K562 (cell line): ENCODE measurements around the gene ZEB2. TPM values are rescaled to one million over a fixed set of nuclear protein-coding genes. Genes with fewer than 3 reads are reported as not detected.

Source experiments
- ATAC-seq: fragments of 200-7000 bp; cut with Tn5 transposase; 3 replicates; pipeline ENCODE4 v1.9.1; 2020; ENCODE audit warnings: moderate library complexity
- BruUV-seq: library from RNA; stranded (reverse); fragments of 400-500 nt; replicated peaks from 2 replicates; lab custom pipeline; 2021; lab: Mats Ljungman, UMichigan
- CTCF ChIA-PET: fragments of 300-600 bp; formaldehyde crosslinking; extraction: SDS; loops from one replicate; lab custom pipeline; 2021; ENCODE audit warnings: low intra/inter-chr PET ratio; lab: Yijun Ruan, JAX
- POLR2A ChIA-PET: fragments of 300-600, 350-650 bp; sonication (Branson Sonifier 250); formaldehyde crosslinking; extraction: SDS; loops from one replicate; lab custom pipeline; 2021; ENCODE audit warnings: antibody characterized with exemption, inconsistent platforms; lab: Yijun Ruan, JAX
- DNase-seq, 4 experiments: peaks; one replicate each; pipeline versions ENCODE4 v3.0.0 to v3.0.0-alpha.2; 2011 to 2018; ENCODE audit warnings: low spot score in 3 of 4, mixed read lengths in 3 of 4; ENCODE audit errors: extremely low read depth in 1 of 4
- FAIRE-seq: peaks from 2 replicates; lab custom pipeline; 2011; peaks lifted over from hg19 to GRCh38; lab: Jason Lieb, UNC
- H2AFZ ChIP-seq: 2 replicates; pipeline ENCODE4 v1.6.0; 2011; ENCODE audit warnings: low read depth, low read length, control low read depth, inconsistent platforms
- H3K27ac ChIP-seq: fragments of 200-600 bp; 3 replicates; pipeline ENCODE4 v1.8.0; 2011; ENCODE audit warnings: low read depth, mild to moderate bottlenecking, control low read depth, inconsistent platforms, low read length, moderate library complexity, mixed read lengths; ENCODE audit errors: extremely low read depth
- H3K27me3 ChIP-seq, 2 experiments: fragments of 300-600 bp in 1 of 2; 2 replicates in 1 of 2; 3 replicates in 1 of 2; pipeline versions ENCODE4 v1.6.0 to v1.8.0; 2011; ENCODE audit warnings: inconsistent platforms in 2 of 2, low read length in 2 of 2, mild to moderate bottlenecking in 1 of 2, mixed read lengths in 1 of 2, moderate library complexity in 1 of 2; ENCODE audit not compliant: control insufficient read depth in 2 of 2, insufficient read depth in 2 of 2
- H3K36me3 ChIP-seq: fragments of 300-600 bp; 3 replicates; pipeline ENCODE4 v1.8.0; 2011; ENCODE audit warnings: mild to moderate bottlenecking, low read length, inconsistent platforms; ENCODE audit not compliant: control insufficient read depth, insufficient read depth
- H3K4me1 ChIP-seq, 2 experiments: fragments of 200-600 bp in 1 of 2; replicated peaks in 1 of 2; 2 replicates in 1 of 2; 3 replicates in 1 of 2; pipeline versions ENCODE4 v1.5.1 to v1.8.0; 2011; ENCODE audit warnings: inconsistent platforms in 2 of 2, low read length in 2 of 2, mild to moderate bottlenecking in 1 of 2, mixed read lengths in 1 of 2, moderate library complexity in 1 of 2; ENCODE audit not compliant: control insufficient read depth in 2 of 2, insufficient read depth in 2 of 2
- H3K4me2 ChIP-seq: 2 replicates; pipeline ENCODE4 v1.6.1; 2011; ENCODE audit warnings: low read length, control low read depth, inconsistent platforms, mixed read lengths; ENCODE audit not compliant: insufficient read depth
- H3K4me3 ChIP-seq: fragments of 200-600 bp; sonication (generic), shearing (Covaris generic); 2 replicates; pipeline ENCODE4 v1.5.1; 2016; ENCODE audit warnings: control low read depth, inconsistent platforms
- H3K79me2 ChIP-seq: fragments of 200-600 bp; 3 replicates; pipeline ENCODE4 v1.8.0; 2011; ENCODE audit warnings: low read length, inconsistent platforms; ENCODE audit not compliant: control insufficient read depth, insufficient read depth
- H3K9ac ChIP-seq, 2 experiments: 2 replicates each; pipeline versions ENCODE4 v1.6.0 to v1.6.1; 2011; ENCODE audit warnings: low read depth in 2 of 2, low read length in 2 of 2, control low read depth in 1 of 2, inconsistent platforms in 1 of 2, mild to moderate bottlenecking in 1 of 2, mixed read lengths in 1 of 2; ENCODE audit not compliant: insufficient read depth in 1 of 2
- H3K9me1 ChIP-seq: one replicate; pipeline ENCODE4 v1.6.0; 2011; ENCODE audit warnings: inconsistent platforms, mild to moderate bottlenecking, low read length, moderate library complexity; ENCODE audit not compliant: control insufficient read depth, insufficient read depth
- H3K9me3 ChIP-seq: replicated peaks from 2 replicates; pipeline ENCODE4 v1.5.1; 2011; ENCODE audit warnings: low read depth, low read length, inconsistent platforms; ENCODE audit not compliant: control insufficient read depth, insufficient read depth
- H4K20me1 ChIP-seq: replicated peaks from 2 replicates; pipeline ENCODE4 v1.6.1; 2011; ENCODE audit warnings: low read length, inconsistent platforms, mixed read lengths; ENCODE audit not compliant: control insufficient read depth, insufficient read depth
- CAMTA2 ChIP-seq: fragments of 250-450 bp; sonication (Bioruptor Pico); conservative IDR thresholded peaks from 2 replicates; pipeline ENCODE4 v1.5.1; 2022
- EZH2 ChIP-seq: IDR thresholded peaks from 2 replicates; pipeline ENCODE4 v1.6.1; 2012; ENCODE audit warnings: low read depth, mild to moderate bottlenecking, inconsistent platforms, low read length, borderline replicate concordance
- HNRNPUL1 ChIP-seq: fragments of 200-400 bp; formaldehyde crosslinking; IDR thresholded peaks from 2 replicates; pipeline ENCODE4 v1.6.1; 2017; ENCODE audit warnings: low read length
- RBM39 ChIP-seq: fragments of 200-400 bp; formaldehyde crosslinking; optimal IDR thresholded peaks from 2 replicates; pipeline ENCODE3; 2018; ENCODE audit warnings: low read depth, low read length
- SIN3A ChIP-seq, 2 experiments: fragments of 150-350 bp in 1 of 2; IDR thresholded peaks; 2 replicates each; pipeline ENCODE4 v1.6.1; 2011 to 2016; ENCODE audit warnings: borderline replicate concordance in 2 of 2, low read depth in 2 of 2, low read length in 2 of 2, mild to moderate bottlenecking in 2 of 2, moderate library complexity in 2 of 2; ENCODE audit not compliant: control insufficient read depth in 1 of 2
- ZC3H8 ChIP-seq: fragments of 450-650 bp; IDR thresholded peaks from 2 replicates; pipeline ENCODE4 v1.6.1; 2017
- WGBS: fragments of 100-300 bp; shearing (Covaris generic); methylation state at CpG from one replicate; pipeline ENCODE4 v1.1.6; 2016; ENCODE audit warnings: low coverage, mixed read lengths; ENCODE audit not compliant: insufficient coverage; ENCODE audit errors: missing lambda C conversion rate; 5-methylcytosine and 5-hydroxymethylcytosine counted together
- in situ Hi-C: fragments of 300-500 bp; cut with MboI; formaldehyde crosslinking; loops from 4 replicates; pipeline ENCODE4 v1.15.0; 2018; ENCODE audit warnings: inconsistent platforms, mixed read lengths
- intact Hi-C: fragments of 100-400 bp; cut with micrococcal nuclease; formaldehyde crosslinking; loops from 2 replicates; pipeline ENCODE4 v1.14.2; 2022
- polyA plus RNA-seq, 8 experiments: library from polyadenylated mRNA; depleted of rRNA in 4 of 8; stranded (reverse) in 5 of 8; unstranded in 3 of 8; fragments of >200 nt; fragmentation: Nextera tagmentation in 2 of 8; fragmentation: Illumina TruSeq in 1 of 8; extraction: Ambion mirVana in 2 of 8; extraction: Trizol in 1 of 8; gene quantifications; 2 replicates each; pipeline versions ENCODE4 v1.2.1 to v1.2.3, GENCODE V29; 2011 to 2014; ENCODE audit warnings: inconsistent platforms in 1 of 8, missing spikeins in 1 of 8
- total RNA-seq, 7 experiments: library from RNA; depleted of rRNA in 6 of 7; stranded (reverse); fragments of >200 nt in 6 of 7; fragmentation: Illumina TruSeq in 2 of 7; extraction: Trizol in 2 of 7; gene quantifications; 2 replicates each; pipeline versions ENCODE4 v1.2.1 to v1.2.3, GENCODE V29; 2011 to 2021; ENCODE audit warnings: low replicate concordance in 1 of 7
- TF ChIP-seq, protein P1 (sequence below): sonication (generic); formaldehyde crosslinking; IDR thresholded peaks from 2 replicates; pipeline ENCODE4 v1.8.1; 2023; ENCODE audit warnings: mild to moderate bottlenecking, missing genetic modification reagents
- TF ChIP-seq, protein P2 (sequence below), 2 experiments: fragments of 250-450 bp in 1 of 2; fragments of 450-650 bp in 1 of 2; sonication (Bioruptor Pico) in 1 of 2; IDR thresholded peaks; 2 replicates each; pipeline versions ENCODE4 v1.6.1 to v1.8.0; 2016 to 2021; ENCODE audit warnings: mild to moderate bottlenecking in 2 of 2, moderate library complexity in 2 of 2, missing compliant biosample characterization in 1 of 2, missing genetic modification characterization in 1 of 2

ZEB2 gene
- total and polyA plus RNA-seq, 9 of the 15 experiments (the other 6 are each of a cell fraction or from before 2014, with no cell fraction given): 15.1 to 113 (median 72.3) TPM

DNA sequence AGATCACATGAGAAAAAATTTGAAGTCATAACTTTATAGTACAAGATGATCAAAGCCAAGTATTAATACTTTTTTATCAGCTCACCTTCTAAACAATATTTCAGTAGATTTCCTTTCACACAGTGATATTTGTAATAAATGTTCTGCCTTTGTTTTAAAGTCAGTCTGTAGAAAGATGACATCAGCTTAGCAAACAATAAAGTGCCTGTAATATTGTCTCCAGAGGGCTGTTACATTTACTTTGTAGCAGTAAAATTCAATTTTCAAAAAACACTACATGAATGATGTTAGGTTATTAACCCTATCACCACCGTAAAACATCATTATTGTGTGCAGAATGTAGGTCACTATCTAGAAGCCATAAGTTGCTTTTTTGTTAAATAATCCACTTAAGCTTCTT, 49.6 kb downstream of the ZEB2 start (continued):
- TF ChIP-seq SIN3A (IDR thresholded peaks at IDR 0.05; ENCODE audit: borderline replicate concordance in 2 of 2, control insufficient read depth in 1 of 2, low read depth in 2 of 2, low read length in 2 of 2) (no peak), ZC3H8 (no peak), RBM39 (no peak), CAMTA2 (CRISPR knock-in tag) (no peak), HNRNPUL1 (no peak)
- TF ChIP-seq, protein P1, sequence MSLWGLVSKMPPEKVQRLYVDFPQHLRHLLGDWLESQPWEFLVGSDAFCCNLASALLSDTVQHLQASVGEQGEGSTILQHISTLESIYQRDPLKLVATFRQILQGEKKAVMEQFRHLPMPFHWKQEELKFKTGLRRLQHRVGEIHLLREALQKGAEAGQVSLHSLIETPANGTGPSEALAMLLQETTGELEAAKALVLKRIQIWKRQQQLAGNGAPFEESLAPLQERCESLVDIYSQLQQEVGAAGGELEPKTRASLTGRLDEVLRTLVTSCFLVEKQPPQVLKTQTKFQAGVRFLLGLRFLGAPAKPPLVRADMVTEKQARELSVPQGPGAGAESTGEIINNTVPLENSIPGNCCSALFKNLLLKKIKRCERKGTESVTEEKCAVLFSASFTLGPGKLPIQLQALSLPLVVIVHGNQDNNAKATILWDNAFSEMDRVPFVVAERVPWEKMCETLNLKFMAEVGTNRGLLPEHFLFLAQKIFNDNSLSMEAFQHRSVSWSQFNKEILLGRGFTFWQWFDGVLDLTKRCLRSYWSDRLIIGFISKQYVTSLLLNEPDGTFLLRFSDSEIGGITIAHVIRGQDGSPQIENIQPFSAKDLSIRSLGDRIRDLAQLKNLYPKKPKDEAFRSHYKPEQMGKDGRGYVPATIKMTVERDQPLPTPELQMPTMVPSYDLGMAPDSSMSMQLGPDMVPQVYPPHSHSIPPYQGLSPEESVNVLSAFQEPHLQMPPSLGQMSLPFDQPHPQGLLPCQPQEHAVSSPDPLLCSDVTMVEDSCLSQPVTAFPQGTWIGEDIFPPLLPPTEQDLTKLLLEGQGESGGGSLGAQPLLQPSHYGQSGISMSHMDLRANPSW: no peak
- TF ChIP-seq, protein P2, sequence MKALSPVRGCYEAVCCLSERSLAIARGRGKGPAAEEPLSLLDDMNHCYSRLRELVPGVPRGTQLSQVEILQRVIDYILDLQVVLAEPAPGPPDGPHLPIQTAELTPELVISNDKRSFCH (CRISPR knock-in tag; IDR thresholded peaks at IDR 0.05): no peak
- TF ChIP-seq, protein P2 (tag; IDR thresholded peaks at IDR 0.05): no peak

DNA sequence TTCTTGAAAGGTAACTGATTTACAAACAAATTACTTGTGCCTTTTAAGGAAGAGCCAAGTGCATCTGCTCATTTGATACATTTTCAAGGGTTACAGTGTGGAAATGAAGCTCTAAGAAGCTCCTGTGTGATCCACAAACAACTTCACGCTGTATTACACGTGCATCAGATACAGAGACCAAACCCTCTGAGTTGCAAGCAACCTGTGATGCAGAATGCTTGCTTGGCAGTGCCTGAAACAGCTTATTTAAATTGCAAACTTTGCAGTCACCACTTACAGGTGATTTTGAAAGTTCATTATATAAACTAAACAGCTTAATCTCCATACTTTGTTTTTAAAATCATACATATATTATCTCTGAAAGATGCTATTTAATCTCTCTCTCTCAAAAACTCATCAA, 50.1 kb downstream of the ZEB2 start:
- no peak overlapping the region for H3K27ac ChIP-seq
- no peaks in the 10 kb centered on the region for H3K27me3 ChIP-seq
- ChIA-PET POLR2A (interaction anchor here (0.9 to 1.0 kb wide), 2 partner anchors 9 kb away, joined by 3 read pairs; no protein-coding TSS in a partner anchor), CTCF (no interaction called here)
- WGBS: 70% methylated on average over 2 of the region's 2 CpGs
- no TSS peak for BruUV-seq
- H3K79me2 ChIP-seq: peaks cover 100% of the 10 kb centered on the region
- no peak overlapping the region for H3K4me3 ChIP-seq
- no peak for TF ChIP-seq EZH2
- H3K9ac ChIP-seq: no peak overlapping the region
- no peak overlapping the region for H3K4me2 ChIP-seq
- H3K36me3 ChIP-seq: peaks cover 96% of the 10 kb centered on the region
- peaks cover 13% of the 10 kb centered on the region; the same call in 1 of the 2 replicates for H4K20me1 ChIP-seq
- H3K9me3 ChIP-seq: no peaks in the 10 kb centered on the region
- DNase-seq: no peak
- no peak for FAIRE-seq
- H3K4me1 ChIP-seq: peaks cover 0 to 2% of the 10 kb centered on the region in 2 experiments; a peak in 2 of 5 replicates
- H3K9me1 ChIP-seq: no peaks in the 10 kb centered on the region
- intact Hi-C loops: no loop called here
- no peak for ATAC-seq
- H2AFZ ChIP-seq: no peak overlapping the region
- in situ Hi-C loops: no loop called here
